Measurements from ENCODE around the gene BMPR2.

DNA sequence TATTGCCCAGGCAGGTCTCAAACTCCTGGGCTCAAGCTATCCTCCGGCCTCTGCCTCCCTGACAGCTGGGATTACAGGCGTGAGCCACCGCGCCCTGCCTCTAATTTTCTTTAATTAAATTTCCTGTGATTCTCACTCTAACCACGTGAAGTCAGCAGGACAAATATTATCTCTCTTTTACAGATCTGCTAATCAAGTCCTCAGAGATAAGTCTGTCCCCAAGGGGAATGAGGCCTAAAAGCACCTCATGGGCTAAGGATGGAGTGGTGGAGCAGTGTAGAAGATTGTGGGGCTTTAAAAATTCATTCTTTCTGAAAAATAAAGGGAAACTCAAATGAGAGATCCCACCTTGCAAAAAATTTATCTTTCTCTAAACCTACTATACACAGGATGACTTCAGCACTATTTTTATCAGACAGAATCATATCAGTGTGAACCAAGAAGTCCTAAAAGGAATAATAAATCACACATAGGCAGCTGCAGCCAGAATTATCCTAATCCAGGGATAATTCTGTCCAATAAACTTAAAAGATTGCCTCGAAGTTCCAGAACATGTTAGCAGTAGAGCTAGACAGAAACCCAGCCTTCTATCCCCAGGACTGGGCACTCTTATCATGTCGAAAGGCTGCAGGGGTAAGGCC lies 38.3 kb upstream of the BMPR2 start:
- TF ChIP-seq, protein P1, sequence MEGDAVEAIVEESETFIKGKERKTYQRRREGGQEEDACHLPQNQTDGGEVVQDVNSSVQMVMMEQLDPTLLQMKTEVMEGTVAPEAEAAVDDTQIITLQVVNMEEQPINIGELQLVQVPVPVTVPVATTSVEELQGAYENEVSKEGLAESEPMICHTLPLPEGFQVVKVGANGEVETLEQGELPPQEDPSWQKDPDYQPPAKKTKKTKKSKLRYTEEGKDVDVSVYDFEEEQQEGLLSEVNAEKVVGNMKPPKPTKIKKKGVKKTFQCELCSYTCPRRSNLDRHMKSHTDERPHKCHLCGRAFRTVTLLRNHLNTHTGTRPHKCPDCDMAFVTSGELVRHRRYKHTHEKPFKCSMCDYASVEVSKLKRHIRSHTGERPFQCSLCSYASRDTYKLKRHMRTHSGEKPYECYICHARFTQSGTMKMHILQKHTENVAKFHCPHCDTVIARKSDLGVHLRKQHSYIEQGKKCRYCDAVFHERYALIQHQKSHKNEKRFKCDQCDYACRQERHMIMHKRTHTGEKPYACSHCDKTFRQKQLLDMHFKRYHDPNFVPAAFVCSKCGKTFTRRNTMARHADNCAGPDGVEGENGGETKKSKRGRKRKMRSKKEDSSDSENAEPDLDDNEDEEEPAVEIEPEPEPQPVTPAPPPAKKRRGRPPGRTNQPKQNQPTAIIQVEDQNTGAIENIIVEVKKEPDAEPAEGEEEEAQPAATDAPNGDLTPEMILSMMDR (IDR thresholded peaks at IDR 0.05): no peak
- no peak for TF ChIP-seq POLR2A (IDR thresholded peaks at IDR 0.05)

All from vagina (tissue), 2 donors.